ENCODE measurements around the gene CNN3. TPM values are rescaled to one million over a fixed set of nuclear protein-coding genes. Genes with fewer than 3 reads are reported as not detected.

Gene CNN3
- total and polyA plus RNA-seq, 2 donors (not counting 1 experiment from before 2014, with no cell fraction given): 2.3 to 17.2 TPM

DNA sequence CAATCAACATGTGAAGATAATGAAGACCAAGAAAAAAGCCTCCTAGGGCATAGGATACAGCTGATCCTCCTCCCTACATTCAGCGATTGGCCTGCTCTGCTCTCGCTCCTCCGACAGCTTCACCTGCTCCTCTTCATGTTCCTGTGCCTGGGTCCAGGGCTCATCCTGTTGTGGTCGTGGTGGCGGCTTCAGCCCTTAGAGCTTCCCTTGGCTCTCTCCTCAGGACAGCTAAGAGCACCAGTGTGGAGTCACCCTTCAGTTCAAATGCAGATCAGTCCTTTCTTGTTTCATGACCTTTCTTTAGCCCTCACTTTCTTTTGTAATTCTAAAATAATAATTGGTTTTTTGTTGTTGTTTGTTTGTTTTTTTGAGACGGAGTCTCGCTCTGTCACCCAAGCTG, 18.7 kb downstream of the CNN3 start:
- no peaks in the 10 kb centered on the region for H3K4me1 Mint-ChIP-seq
- Histone ChIP-seq H3K27me3 (replicated peaks in 1 of 4; ENCODE audit: control extremely low read depth in 1 of 4, control insufficient read depth in 3 of 4, insufficient read depth in 4 of 4, low read length in 3 of 4) (no peaks in the 10 kb centered on the region), H3K36me3 (replicated peaks in 1 of 2; ENCODE audit: control extremely low read depth in 1 of 2, control insufficient read depth in 1 of 2, extremely low read depth in 1 of 2, insufficient read depth in 2 of 2, low read length in 1 of 2) (no peaks in the 10 kb centered on the region), H2AFZ (ENCODE audit: insufficient read depth, low read depth, low read length, poor library complexity, severe bottlenecking) (no peak overlapping the region), H3K9ac (ENCODE audit: low read length) (no peak overlapping the region), H3K4me2 (replicated peaks; ENCODE audit: low read depth, low read length, poor library complexity, severe bottlenecking) (no peak overlapping the region), H3K27ac (ENCODE audit: low read length in 2 of 2) (no peak overlapping the region), H3K4me3 (ENCODE audit: control extremely low read depth in 1 of 5, extremely low read depth in 1 of 5, insufficient read depth in 1 of 5, low read depth in 2 of 5, low read length in 4 of 5) (no peak overlapping the region), H3K4me1 (ENCODE audit: control insufficient read depth in 2 of 2, insufficient read depth in 2 of 2, low read length in 2 of 2) (no peaks in the 10 kb centered on the region), H4K20me1 (ENCODE audit: control insufficient read depth, insufficient read depth, low read length, poor library complexity, severe bottlenecking) (no peaks in the 10 kb centered on the region), H3K79me2 (ENCODE audit: control insufficient read depth, insufficient read depth, low read length) (no peaks in the 10 kb centered on the region), H3K9me3 (ENCODE audit: control extremely low read depth in 1 of 3, control insufficient read depth in 2 of 3, insufficient read depth in 1 of 3, low read length in 2 of 3) (no peaks in the 10 kb centered on the region)
- no peak for TF ChIP-seq EZH2 (IDR thresholded peaks at IDR 0.05; ENCODE audit: borderline replicate concordance, insufficient read depth, low read depth, low read length, poor library complexity, severe bottlenecking)
- TF ChIP-seq, protein P1, sequence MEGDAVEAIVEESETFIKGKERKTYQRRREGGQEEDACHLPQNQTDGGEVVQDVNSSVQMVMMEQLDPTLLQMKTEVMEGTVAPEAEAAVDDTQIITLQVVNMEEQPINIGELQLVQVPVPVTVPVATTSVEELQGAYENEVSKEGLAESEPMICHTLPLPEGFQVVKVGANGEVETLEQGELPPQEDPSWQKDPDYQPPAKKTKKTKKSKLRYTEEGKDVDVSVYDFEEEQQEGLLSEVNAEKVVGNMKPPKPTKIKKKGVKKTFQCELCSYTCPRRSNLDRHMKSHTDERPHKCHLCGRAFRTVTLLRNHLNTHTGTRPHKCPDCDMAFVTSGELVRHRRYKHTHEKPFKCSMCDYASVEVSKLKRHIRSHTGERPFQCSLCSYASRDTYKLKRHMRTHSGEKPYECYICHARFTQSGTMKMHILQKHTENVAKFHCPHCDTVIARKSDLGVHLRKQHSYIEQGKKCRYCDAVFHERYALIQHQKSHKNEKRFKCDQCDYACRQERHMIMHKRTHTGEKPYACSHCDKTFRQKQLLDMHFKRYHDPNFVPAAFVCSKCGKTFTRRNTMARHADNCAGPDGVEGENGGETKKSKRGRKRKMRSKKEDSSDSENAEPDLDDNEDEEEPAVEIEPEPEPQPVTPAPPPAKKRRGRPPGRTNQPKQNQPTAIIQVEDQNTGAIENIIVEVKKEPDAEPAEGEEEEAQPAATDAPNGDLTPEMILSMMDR (IDR thresholded peaks at IDR 0.05): no peak
- CTCF ChIA-PET: interaction anchor here (1.7 kb wide), 1 partner anchor 54 kb away, joined by 6 read pairs; no protein-coding TSS in a partner anchor
- WGBS (ENCODE audit: insufficient coverage): 100% methylated on average over 5 of the region's 7 CpGs
- POLR2A ChIA-PET: no interaction called here
- no peak overlapping the region for H3K27ac Mint-ChIP-seq
- ATAC-seq (ENCODE audit: low read depth): no peak
- intact Hi-C loops (cut with micrococcal nuclease): no loop called here
- no peak overlapping the region for H3K4me3 Mint-ChIP-seq
- peaks cover 18% of the 10 kb centered on the region for H3K27me3 Mint-ChIP-seq
- DNase-seq: no peak
- H3K9me3 Mint-ChIP-seq (ENCODE audit: insufficient read depth): no peaks in the 10 kb centered on the region

DNA sequence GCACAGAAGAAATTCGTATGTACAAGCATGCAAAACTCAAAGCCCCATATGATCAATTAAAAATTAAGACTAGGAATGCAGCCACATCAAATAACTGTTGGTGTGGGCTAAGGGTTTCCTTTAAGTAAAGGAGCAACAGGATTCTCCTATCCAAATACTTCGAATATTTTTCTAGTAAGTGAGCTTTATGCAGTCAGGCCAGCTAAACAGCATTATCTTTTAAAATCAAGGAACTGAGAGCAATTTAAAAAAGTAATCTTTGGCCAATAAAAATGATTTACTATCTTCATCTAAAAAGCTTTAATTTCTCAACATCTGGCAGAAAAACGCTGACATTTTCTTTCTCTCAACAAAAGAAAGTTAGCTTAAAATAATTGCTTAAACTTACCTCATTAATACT, 19.8 kb downstream of the CNN3 start:
- 80% methylated on average over 1 of the region's 3 CpGs for WGBS (ENCODE audit: insufficient coverage)
- Histone ChIP-seq H3K4me1 (ENCODE audit: control insufficient read depth in 2 of 2, insufficient read depth in 2 of 2, low read length in 2 of 2) (no peaks in the 10 kb centered on the region), H3K4me2 (replicated peaks; ENCODE audit: low read depth, low read length, poor library complexity, severe bottlenecking) (no peak overlapping the region), H2AFZ (ENCODE audit: insufficient read depth, low read depth, low read length, poor library complexity, severe bottlenecking) (no peak overlapping the region), H3K27me3 (replicated peaks in 1 of 4; ENCODE audit: control extremely low read depth in 1 of 4, control insufficient read depth in 3 of 4, insufficient read depth in 4 of 4, low read length in 3 of 4) (no peaks in the 10 kb centered on the region), H3K27ac (ENCODE audit: low read length in 2 of 2) (no peak overlapping the region), H3K4me3 (ENCODE audit: control extremely low read depth in 1 of 5, extremely low read depth in 1 of 5, insufficient read depth in 1 of 5, low read depth in 2 of 5, low read length in 4 of 5) (no peak overlapping the region), H4K20me1 (ENCODE audit: control insufficient read depth, insufficient read depth, low read length, poor library complexity, severe bottlenecking) (no peaks in the 10 kb centered on the region), H3K79me2 (ENCODE audit: control insufficient read depth, insufficient read depth, low read length) (no peaks in the 10 kb centered on the region), H3K36me3 (replicated peaks in 1 of 2; ENCODE audit: control extremely low read depth in 1 of 2, control insufficient read depth in 1 of 2, extremely low read depth in 1 of 2, insufficient read depth in 2 of 2, low read length in 1 of 2) (no peaks in the 10 kb centered on the region), H3K9me3 (ENCODE audit: control extremely low read depth in 1 of 3, control insufficient read depth in 2 of 3, insufficient read depth in 1 of 3, low read length in 2 of 3) (no peaks in the 10 kb centered on the region), H3K9ac (ENCODE audit: low read length) (no peak overlapping the region)
- CTCF ChIA-PET: no interaction called here
- DNase-seq (no peak), ATAC-seq (ENCODE audit: low read depth) (no peak)
- POLR2A ChIA-PET: no interaction called here
- Mint-ChIP-seq H3K4me3 (no peak overlapping the region), H3K4me1 (no peaks in the 10 kb centered on the region), H3K27me3 (peaks cover 18% of the 10 kb centered on the region), H3K27ac (no peak overlapping the region), H3K9me3 (ENCODE audit: insufficient read depth) (no peaks in the 10 kb centered on the region)
- intact Hi-C loops (cut with micrococcal nuclease): no loop called here
- TF ChIP-seq, protein P1 (IDR thresholded peaks at IDR 0.05): no peak
- TF ChIP-seq EZH2 (IDR thresholded peaks at IDR 0.05; ENCODE audit: borderline replicate concordance, insufficient read depth, low read depth, low read length, poor library complexity, severe bottlenecking): no peak

Data from B cell (primary cell).